Mesendoderm (in vitro differentiated cells): ENCODE data around the gene SF3A1.

Experiments
- DNase-seq: peaks from one replicate; pipeline ENCODE4 v3.0.0; 2013
- H2AK5ac ChIP-seq: 2 replicates; pipeline ENCODE4 v1.6.1; 2013; ENCODE audit warnings: low read length, inconsistent platforms
- H2BK120ac ChIP-seq: 2 replicates; pipeline ENCODE4 v1.6.1; 2013; ENCODE audit warnings: low read depth, mild to moderate bottlenecking, low read length, moderate library complexity, mixed read lengths
- H2BK15ac ChIP-seq: replicated peaks from 2 replicates; pipeline ENCODE4 v1.6.1; 2013; ENCODE audit warnings: low read depth, mild to moderate bottlenecking, moderate library complexity
- H2BK5ac ChIP-seq: 2 replicates; pipeline ENCODE4 v1.6.1; 2013; ENCODE audit warnings: low read length, inconsistent platforms
- H3K18ac ChIP-seq: 2 replicates; pipeline ENCODE4 v1.6.1; 2013; ENCODE audit warnings: mild to moderate bottlenecking, low read length, mixed read lengths
- H3K23ac ChIP-seq: one replicate; pipeline ENCODE4 v1.6.1; 2013; ENCODE audit warnings: low read length
- H3K27ac ChIP-seq: 2 replicates; pipeline ENCODE4 v1.5.1; 2013; ENCODE audit warnings: low read depth, mild to moderate bottlenecking, inconsistent platforms, low read length, moderate library complexity
- H3K27me3 ChIP-seq: 2 replicates; pipeline ENCODE4 v1.6.1; 2013; ENCODE audit warnings: low read length, control low read depth, mild to moderate bottlenecking, inconsistent platforms; ENCODE audit not compliant: insufficient read depth, poor library complexity
- H3K36me3 ChIP-seq: 2 replicates; pipeline ENCODE4 v1.6.1; 2013; ENCODE audit warnings: low read length, inconsistent platforms; ENCODE audit not compliant: control insufficient read depth, insufficient read depth
- H3K4ac ChIP-seq: one replicate; pipeline ENCODE4 v1.6.1; 2013; ENCODE audit warnings: low read depth, mild to moderate bottlenecking, low read length, moderate library complexity
- H3K4me1 ChIP-seq: 2 replicates; pipeline ENCODE4 v1.6.1; 2013; ENCODE audit warnings: low read depth, low read length, inconsistent platforms; ENCODE audit not compliant: control insufficient read depth
- H3K4me2 ChIP-seq: 2 replicates; pipeline ENCODE4 v1.6.1; 2013; ENCODE audit warnings: low read length
- H3K4me3 ChIP-seq: 2 replicates; pipeline ENCODE4 v1.5.1; 2013; ENCODE audit warnings: mild to moderate bottlenecking, low read length
- H3K56ac ChIP-seq: one replicate; pipeline ENCODE4 v1.6.1; 2013; ENCODE audit warnings: low read length
- H3K79me1 ChIP-seq: 2 replicates; pipeline ENCODE4 v1.6.1; 2013; ENCODE audit warnings: low read length, inconsistent platforms
- H3K79me2 ChIP-seq: 2 replicates; pipeline ENCODE4 v1.6.1; 2013; ENCODE audit warnings: mild to moderate bottlenecking, low read length; ENCODE audit not compliant: control insufficient read depth, insufficient read depth
- H3K9ac ChIP-seq: 2 replicates; pipeline ENCODE4 v1.6.1; 2013; ENCODE audit warnings: low read length, inconsistent platforms
- H4K5ac ChIP-seq: one replicate; pipeline ENCODE4 v1.6.1; 2013; ENCODE audit warnings: low read length
- H4K8ac ChIP-seq: one replicate; pipeline ENCODE4 v1.6.1; 2013; ENCODE audit warnings: low read depth, mild to moderate bottlenecking, control low read depth, low read length, moderate library complexity
- WGBS: extraction: QIAGEN DNeasy Blood & Tissue Kit; methylation state at CpG from one replicate; pipeline ENCODE4 v1.1.7; 2013; ENCODE audit warnings: low lambda C conversion rate, missing lambda C conversion rate; ENCODE audit not compliant: insufficient coverage; ENCODE audit errors: extremely low coverage; 5-methylcytosine and 5-hydroxymethylcytosine counted together

SF3A1 gene

DNA sequence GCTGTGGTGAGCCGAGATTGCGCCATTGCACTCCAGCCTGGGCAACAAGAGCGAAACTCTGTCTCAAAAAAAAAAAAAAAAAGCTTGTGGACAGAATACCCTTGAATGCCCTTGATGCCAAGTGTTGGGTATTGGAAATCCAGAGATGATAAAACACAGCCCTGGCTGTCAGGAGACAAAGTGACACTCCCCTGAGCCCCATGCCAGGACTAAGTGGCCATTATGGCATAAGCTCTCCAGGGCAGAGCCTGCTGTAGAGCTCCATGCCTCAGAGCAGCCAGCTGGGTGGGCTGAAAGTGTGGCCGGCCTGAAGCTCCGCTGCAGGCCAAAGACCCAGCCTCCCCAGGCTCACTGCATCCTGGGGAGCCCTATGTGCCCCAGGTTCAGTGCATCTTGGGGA is 25.6 kb upstream of the SF3A1 start:
- Histone ChIP-seq H3K27me3 (no peaks in the 10 kb centered on the region), H3K4me1 (no peaks in the 10 kb centered on the region), H3K4ac (no peak overlapping the region), H3K9ac (no peak overlapping the region), H3K56ac (no peak overlapping the region), H2BK15ac (no peak overlapping the region), H4K5ac (no peak overlapping the region), H2BK5ac (no peak overlapping the region), H3K36me3 (peaks cover 2% of the 10 kb centered on the region), H3K27ac (no peak overlapping the region), H3K4me3 (no peak overlapping the region), H2BK120ac (no peak overlapping the region), H2AK5ac (no peak overlapping the region), H3K79me1 (no peaks in the 10 kb centered on the region), H3K4me2 (no peak overlapping the region), H3K79me2 (no peaks in the 10 kb centered on the region), H3K23ac (no peak overlapping the region), H3K18ac (no peak overlapping the region), H4K8ac (no peak overlapping the region)
- WGBS, result no CpG with 5 or more reads among the region's 5 CpGs
- DNase-seq, result no peak

GRCh38 chr22:30381264-30381663 is 24.6 kb upstream of the SF3A1 start:
- peaks cover 2% of the 10 kb centered on the region for H3K36me3 ChIP-seq
- no peak for DNase-seq
- no peak overlapping the region for H3K4ac ChIP-seq
- H3K4me2 ChIP-seq, result no peak overlapping the region
- WGBS, result no CpG with 5 or more reads among the region's 12 CpGs
- H3K56ac ChIP-seq, result no peak overlapping the region
- no peak overlapping the region for H2AK5ac ChIP-seq
- no peak overlapping the region for H4K8ac ChIP-seq
- H3K27ac ChIP-seq, result no peak overlapping the region
- no peak overlapping the region for H2BK120ac ChIP-seq
- H3K4me3 ChIP-seq, result no peak overlapping the region
- H4K5ac ChIP-seq, result no peak overlapping the region
- H2BK5ac ChIP-seq, result no peak overlapping the region
- H3K79me1 ChIP-seq, result no peaks in the 10 kb centered on the region
- H3K18ac ChIP-seq, result no peak overlapping the region
- no peaks in the 10 kb centered on the region for H3K27me3 ChIP-seq
- H3K79me2 ChIP-seq, result no peaks in the 10 kb centered on the region
- H3K23ac ChIP-seq, result no peak overlapping the region
- H2BK15ac ChIP-seq, result no peak overlapping the region
- H3K9ac ChIP-seq, result no peak overlapping the region
- H3K4me1 ChIP-seq, result no peaks in the 10 kb centered on the region

DNA sequence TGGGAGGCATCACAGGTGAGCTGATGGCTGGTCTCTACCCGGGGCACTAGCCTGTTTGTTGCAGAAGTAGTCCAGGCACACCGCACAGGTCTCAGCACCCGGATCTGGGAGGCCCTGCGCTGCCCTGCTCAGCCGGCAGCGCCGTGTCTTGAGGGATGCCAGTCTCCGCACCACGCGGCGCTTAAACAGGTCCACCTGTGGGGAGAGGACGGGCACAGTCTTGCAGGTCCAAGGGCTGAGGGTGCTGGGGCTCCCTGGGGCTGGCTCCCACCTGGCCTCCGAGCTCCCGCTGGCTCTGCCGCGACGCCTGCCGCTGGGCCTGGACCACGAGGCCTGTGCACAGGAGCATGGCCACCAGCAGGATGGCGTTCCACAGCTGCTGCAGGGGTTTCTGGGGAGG is 23.3 kb upstream of the SF3A1 start:
- Histone ChIP-seq H3K79me1 (no peaks in the 10 kb centered on the region), H3K56ac (no peak overlapping the region), H3K4me3 (no peak overlapping the region), H4K8ac (no peak overlapping the region), H2BK5ac (no peak overlapping the region), H3K4me1 (no peaks in the 10 kb centered on the region), H3K9ac (no peak overlapping the region), H3K27me3 (no peaks in the 10 kb centered on the region), H3K36me3 (peaks cover 2% of the 10 kb centered on the region), H3K4ac (no peak overlapping the region), H3K23ac (no peak overlapping the region), H2BK15ac (no peak overlapping the region), H3K4me2 (no peak overlapping the region), H2AK5ac (no peak overlapping the region), H4K5ac (no peak overlapping the region), H2BK120ac (no peak overlapping the region), H3K27ac (no peak overlapping the region), H3K18ac (no peak overlapping the region), H3K79me2 (no peaks in the 10 kb centered on the region)
- no peak for DNase-seq
- WGBS, result no CpG with 5 or more reads among the region's 20 CpGs

DNA sequence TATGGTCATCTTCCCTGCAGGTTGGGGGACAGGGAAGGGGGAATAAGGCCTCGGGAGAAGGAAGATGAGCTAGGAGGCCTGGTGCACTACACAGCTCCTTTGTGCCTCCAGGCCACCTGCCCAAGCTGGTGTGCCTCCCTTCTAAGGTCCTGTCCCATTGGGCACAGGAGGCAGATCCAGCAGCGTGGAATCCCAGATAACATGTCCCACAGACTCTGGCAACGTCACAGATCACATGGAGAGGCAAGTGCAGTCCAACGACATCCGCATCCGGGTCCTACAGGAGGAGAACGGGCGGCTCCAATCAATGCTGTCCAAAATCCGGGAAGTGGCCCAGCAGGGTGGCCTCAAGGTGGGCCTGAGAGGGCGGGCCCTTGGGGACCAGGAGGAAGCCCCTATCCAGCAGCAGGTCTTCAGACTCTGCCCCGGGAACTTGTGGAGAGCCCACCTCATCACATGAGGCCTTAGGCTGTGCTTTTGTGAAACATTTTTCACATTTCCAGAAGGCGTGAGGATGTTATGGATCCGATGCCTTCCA is 18.7 kb upstream of the SF3A1 start:
- Histone ChIP-seq H3K27ac (no peak overlapping the region), H2BK5ac (no peak overlapping the region), H3K27me3 (no peaks in the 10 kb centered on the region), H2BK15ac (no peak overlapping the region), H3K4ac (no peak overlapping the region), H3K36me3 (peaks cover 2% of the 10 kb centered on the region), H3K4me1 (no peaks in the 10 kb centered on the region), H2AK5ac (no peak overlapping the region), H3K4me3 (no peak overlapping the region), H2BK120ac (no peak overlapping the region), H3K79me2 (no peaks in the 10 kb centered on the region), H4K5ac (no peak overlapping the region), H3K4me2 (no peak overlapping the region), H4K8ac (no peak overlapping the region), H3K9ac (no peak overlapping the region), H3K23ac (no peak overlapping the region), H3K18ac (no peak overlapping the region), H3K56ac (no peak overlapping the region), H3K79me1 (no peaks in the 10 kb centered on the region)
- DNase-seq, result no peak
- no CpG with 5 or more reads among the region's 13 CpGs for WGBS

DNA sequence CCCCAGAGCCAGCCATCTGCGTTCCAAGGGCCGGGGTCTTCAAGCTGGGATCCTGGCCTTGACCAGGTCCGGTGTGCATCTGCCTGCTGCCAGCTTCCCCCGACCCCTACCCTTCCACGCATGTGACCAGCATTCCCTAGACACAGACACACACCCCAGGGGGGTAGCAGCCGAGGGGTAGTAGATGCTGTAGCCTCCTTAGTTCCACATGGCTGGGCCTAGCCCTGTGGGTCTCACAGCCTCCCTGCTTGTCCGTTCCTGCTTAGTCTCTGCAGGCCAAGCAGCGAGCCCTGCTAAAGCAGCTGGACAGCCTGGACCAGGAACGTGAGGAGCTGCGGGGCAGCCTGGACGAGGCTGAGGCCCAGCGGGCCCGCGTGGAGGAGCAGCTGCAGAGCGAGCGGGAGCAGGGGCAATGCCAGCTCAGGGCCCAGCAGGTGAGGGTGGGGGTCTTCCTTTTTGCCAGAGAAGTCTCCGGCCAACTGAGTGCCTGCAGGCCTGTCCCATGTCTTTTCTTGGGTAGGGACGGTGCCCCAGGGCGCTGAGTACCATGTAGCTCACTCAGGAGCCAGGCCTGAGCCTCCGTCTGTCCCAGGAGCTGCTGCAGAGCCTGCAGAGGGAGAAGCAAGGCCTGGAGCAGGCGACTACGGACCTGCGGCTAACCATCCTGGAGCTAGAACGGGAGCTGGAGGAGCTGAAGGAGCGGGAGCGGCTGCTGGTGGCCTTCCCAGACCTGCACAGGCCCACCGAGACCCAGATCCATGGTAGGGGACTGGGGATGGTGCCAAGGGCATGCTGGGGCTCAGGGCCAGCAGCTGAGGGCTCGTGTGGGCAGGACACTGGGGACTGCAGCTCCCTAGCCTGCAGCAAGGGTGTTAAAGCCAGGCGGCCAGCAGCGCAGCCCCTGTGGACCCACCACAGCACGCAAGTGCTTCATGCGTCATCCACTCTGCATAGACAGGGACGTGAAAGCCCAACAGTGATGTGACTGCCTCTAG is 16.9 kb upstream of the SF3A1 start:
- Histone ChIP-seq H4K5ac (no peak overlapping the region), H2BK15ac (no peak overlapping the region), H3K27ac (no peak overlapping the region), H3K56ac (no peak overlapping the region), H3K4me1 (no peaks in the 10 kb centered on the region), H3K4me3 (no peak overlapping the region), H4K8ac (no peak overlapping the region), H3K4ac (no peak overlapping the region), H3K79me1 (no peaks in the 10 kb centered on the region), H3K23ac (no peak overlapping the region), H3K9ac (no peak overlapping the region), H3K4me2 (no peak overlapping the region), H2BK5ac (no peak overlapping the region), H3K18ac (no peak overlapping the region), H2AK5ac (no peak overlapping the region), H3K27me3 (no peaks in the 10 kb centered on the region), H2BK120ac (no peak overlapping the region), H3K36me3 (no peaks in the 10 kb centered on the region), H3K79me2 (no peaks in the 10 kb centered on the region)
- no CpG with 5 or more reads among the region's 33 CpGs for WGBS
- no peak for DNase-seq
